GM20431 (cell line): ENCODE data around the gene CYP2F1.
"Not testable (repeated sequence)": the region's sequence is repeated elsewhere in the genome, so short reads cannot be mapped to it uniquely, and the experiment has no call there.

Source experiments
- in situ Hi-C: fragments of 300-500 bp; cut with MseI, MboI; formaldehyde crosslinking; loops from one replicate; pipeline ENCODE4 v1.15.0; 2020; ENCODE audit warnings: low sequenced_read_pairs; ENCODE audit not compliant: unreplicated experiment

Gene CYP2F1

DNA sequence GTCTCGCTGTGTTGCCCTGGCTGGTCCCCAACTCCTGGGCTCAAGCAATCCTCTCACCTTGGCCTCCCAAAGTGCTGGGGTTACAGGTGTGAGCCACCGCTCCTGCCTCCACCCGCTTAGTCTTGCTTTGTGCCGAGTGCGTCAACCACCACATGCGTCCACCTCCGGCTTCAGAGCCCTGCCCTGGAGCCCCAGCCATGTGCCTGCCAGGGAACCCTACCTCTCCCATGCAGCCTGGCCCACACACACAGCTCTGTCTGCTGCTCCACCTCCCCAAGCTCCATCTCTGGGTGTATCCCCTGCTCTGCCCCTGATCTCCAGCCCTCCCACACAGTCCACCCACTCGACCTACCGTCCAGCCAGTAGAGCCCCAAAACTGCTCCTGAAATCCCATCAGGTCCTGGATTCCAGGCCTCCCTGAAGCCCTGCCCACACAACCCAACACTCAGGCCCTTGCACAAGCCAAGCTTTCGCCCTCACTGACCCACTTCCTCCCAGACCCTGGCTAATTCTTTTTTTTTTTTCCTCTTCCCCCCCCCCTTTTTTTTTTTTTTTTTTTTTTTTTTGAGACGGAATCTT is 9.6 kb downstream of the CYP2F1 start:
- in situ Hi-C loops: no loop called here

DNA sequence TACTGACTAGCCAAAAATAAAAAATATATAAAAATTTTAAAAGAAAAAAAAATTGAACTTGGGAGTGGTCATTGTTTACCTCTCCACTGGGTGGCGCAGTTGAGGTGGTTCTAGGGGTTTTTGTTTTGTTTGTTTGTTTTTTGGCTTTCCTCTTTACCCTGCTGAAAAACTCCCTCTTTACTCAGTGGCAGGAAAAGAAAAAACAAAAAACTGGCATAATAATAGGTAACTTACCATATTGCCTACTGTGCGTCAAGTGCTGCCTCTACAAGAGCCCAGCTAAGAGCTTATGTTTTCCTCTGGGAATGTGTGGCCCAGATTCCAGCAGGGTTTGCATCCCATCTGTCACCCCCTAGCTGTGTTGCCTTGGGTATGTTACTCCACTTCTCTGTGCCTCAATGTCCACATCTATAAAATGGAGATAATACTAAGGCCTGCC is 12.6 kb downstream of the CYP2F1 start:
- in situ Hi-C loops: not testable (repeated sequence)

DNA sequence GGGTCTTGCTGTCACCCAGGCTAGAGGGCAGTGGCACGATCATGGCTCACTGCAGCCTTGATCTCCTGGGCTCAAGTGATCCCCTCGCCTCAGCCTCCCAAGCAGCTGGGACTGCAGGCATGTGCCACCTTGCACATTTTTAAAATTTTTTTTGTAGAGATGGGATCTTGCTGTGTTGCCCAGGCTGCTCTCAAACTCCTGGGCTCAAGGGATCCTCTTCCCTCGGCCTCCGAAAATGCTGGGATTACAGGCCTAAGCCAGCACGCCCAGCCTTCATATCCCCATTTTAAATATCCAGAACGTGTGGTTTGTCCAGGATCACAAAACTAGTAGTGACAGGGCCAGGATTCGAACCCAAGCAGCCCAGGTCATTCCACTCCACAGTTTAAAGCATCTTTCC is 13.1 kb downstream of the CYP2F1 start:
- in situ Hi-C loops: not testable (repeated sequence)

DNA sequence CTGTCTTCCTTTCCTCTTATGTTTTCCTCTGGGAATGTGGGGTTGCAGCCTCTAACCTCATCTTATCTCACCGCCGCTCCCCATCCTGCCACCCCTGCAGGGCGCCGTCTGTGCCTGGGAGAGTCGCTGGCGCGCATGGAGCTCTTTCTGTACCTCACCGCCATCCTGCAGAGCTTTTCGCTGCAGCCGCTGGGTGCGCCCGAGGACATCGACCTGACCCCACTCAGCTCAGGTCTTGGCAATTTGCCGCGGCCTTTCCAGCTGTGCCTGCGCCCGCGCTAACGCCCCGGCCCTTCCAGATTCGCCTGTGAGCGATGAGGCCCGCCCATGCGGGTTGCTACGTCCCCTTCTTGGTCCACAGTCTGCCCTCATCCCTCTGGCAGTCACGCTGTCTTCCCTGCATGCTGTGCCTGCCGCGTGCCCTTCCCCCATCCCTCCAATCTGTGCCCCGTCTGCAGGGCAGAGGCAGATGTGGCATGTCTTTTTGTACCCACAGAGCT is 13.6 kb downstream of the CYP2F1 start:
- in situ Hi-C loops: not testable (repeated sequence)

DNA sequence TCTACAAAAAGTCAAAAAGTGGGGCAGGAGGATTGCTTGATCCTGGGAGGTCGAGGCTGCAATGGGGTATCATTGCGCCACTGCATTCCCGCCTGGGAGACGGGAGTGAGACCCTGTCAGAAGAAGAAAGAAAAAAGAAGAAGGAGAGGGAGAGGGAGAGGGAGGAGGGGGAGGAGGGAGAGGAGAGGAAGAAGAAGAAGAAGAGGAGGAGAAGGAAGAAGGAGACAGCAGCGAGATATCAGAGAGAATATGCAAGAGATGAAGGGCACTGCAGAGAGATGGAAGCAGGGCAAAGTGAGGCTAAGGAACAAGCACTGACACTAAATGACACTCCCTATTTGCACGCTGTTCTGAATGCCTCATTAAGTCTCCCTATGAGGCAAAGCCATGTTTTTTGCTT is 14.5 kb downstream of the CYP2F1 start:
- in situ Hi-C loops: no loop called here

DNA sequence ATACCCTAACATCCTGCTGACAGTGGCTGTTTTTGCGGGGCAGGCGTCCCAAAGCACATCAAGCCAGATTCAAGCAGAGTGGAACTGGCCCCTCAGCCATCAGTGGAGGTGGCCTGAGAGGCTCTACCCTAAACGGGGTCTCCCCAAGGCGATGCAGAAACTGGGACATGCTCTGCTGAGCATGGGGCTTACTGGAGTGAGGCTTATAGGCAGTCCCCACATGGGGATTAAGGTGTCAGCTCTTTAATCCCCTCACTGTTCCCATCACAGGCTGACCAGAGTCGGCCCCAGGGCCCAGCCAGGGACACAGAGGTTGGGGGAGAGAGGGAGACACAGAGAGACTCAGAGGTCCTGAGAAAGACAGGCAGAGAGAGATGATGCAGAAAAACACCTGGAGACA is 17.0 kb downstream of the CYP2F1 start:
- in situ Hi-C loops: no loop called here

DNA sequence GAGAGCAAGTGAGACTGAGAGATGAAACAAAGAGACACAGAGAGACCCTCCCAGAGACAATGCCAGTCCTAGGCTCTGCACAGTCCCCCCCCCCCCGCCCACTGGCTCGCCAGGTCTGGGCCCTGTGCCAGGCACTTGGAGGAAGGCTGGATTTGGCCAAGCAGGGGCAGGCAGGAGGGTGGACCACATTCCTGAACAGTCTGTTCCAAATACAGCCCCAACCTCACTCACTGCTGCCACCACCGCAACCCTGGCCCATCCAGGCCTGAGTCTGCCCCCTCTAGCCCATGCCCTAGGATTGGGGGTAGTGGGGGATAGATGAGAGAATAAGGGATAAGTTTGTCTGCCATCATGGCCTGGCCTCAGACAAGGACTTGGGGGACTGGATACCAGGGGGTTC is 19.0 kb downstream of the CYP2F1 start:
- in situ Hi-C loops: no loop called here

DNA sequence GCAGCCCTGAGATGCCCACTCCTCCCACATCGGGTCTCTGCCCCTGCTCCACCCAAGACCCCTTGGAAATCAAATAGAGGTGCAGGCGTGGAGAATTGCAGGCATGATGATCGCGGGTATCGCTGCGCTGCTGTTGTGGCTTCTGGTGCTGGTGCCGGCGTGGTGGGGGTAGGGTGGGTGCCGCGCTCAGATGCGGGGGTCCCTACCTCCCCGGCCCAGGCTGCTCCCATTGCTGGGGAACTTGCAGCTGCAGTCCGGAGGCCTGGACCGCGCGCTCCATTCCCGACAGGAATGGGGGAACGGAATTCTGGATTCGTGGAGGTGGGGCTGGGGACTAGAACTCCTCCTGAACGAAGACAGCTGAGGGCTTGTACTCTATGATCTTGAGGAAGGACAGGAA is 20.4 kb downstream of the CYP2F1 start:
- in situ Hi-C loops: no loop called here

DNA sequence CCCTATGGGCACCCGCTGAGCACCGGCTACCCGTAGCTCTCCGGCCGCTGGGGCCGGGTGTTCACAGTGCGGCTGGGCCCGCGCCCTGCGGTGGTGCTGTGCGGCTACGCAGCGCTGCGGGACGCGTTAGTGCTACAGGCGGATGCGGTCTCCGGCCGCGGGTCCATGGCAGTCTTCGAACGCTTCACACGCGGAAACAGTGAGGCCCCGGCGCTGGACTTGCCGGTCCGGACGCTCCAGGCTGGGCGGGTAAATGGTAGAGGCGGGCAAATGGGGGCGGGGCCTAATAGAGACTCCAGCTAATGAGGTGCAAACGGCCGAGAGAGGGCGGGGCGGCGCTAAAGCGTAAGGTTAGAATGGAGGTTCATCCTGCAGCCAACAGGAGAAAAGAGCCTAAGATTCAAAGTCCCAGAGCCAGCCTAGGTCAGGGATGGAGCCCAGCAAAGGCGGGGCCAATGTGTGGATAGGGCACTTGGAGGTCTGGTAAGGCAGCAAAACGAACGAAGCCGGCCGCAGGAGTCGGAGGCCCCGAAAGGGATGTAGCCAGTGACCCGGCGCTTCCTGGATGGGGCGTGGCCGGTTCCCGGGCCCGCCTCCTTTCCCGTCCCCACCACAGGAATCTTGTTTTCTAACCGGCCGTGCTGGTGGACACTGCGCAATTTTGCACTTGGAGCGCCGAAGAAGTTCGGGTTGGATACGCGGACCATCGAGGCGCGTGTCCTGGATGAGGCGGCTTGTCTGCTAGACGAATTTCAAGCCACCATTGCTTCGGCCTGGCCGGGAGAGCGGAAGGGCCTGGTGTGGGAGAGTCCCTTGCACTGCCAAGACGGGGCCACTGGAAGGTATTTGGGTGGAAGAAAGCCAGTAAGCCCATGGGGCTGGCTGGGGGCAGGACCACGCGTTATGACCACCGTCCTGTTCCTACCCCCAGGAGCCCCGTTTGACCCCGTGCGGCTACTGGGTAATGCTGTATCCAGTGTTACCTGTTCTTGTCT is 21.5 kb downstream of the CYP2F1 start:
- in situ Hi-C loops: not testable (repeated sequence)

DNA sequence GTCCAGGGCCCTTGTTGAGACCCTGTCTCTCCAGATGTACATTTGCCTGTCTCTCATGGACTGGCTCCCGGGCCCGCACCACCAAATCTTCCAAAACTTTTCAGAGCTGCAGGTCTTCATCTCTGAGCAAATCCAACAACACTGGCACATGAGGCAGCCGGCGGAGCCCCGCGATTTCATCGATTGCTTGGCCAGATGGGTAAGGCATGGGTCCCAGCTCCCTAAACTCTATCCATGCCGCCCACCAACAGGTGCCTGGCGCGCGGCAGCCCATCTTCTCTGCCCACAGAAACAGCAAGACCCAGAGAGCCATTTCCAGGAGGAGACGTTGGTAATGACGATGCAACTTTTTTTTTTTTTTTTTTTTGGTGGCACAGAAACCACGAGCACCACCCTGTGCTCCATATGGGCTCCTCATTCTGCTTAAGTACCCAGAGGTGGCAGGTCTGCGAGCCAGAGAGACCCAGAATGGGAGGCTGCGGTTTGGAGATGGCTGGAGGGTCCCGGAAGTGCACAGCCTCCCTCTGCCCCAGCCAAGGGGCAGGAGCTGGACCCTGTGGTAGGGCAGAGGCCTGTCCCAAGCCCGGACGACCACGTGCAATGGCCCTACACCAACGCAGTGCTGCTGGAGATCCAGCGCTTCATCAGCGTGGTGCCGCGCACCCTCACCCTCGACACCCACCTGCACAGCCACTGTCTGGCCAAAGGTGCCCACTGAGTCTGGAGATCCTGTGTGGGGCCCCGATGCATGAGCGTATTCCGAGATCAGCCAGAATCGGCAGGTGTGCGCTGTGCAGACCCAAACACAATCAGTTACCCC is 22.6 kb downstream of the CYP2F1 start:
- in situ Hi-C loops: no loop called here

DNA sequence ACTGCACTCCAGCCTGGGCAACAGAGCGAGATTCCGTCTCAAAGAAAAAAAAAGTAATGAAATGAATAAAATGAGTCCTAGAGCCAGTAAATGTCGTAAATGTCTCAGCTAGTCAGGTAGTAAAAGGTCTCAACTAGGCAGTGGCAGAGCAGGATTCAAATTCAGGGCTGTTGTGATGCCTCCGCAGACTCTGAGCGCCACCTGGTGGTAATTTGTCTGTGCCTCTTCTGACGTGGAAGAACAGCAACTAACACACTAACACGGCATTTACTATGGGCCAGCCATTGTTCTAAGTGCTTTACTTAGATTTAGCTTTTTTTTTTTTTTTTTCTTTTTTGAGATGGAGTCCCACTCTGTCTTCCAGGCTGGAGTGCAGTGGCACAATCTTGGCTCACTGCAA is 30.2 kb downstream of the CYP2F1 start:
- in situ Hi-C loops: no loop called here

DNA sequence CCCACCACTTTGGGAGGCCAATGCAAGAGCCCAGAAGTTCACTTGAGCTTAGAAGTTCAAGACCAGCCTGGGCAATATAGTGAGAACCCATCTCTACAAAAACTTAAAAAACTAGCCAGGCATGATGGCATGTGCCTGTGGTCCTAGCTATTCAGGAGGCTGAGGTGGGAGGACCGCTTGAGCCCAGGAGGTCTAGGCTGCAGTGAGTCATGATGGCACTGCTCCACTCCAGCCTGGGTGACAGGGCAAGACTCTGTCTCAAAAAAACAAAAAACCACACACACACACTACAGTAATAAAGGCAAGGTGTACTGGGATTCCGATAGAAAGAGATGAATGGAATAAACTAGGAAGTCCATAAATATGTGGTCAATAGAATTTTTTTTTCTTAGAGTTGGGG is 35.6 kb downstream of the CYP2F1 start:
- in situ Hi-C loops: no loop called here

DNA sequence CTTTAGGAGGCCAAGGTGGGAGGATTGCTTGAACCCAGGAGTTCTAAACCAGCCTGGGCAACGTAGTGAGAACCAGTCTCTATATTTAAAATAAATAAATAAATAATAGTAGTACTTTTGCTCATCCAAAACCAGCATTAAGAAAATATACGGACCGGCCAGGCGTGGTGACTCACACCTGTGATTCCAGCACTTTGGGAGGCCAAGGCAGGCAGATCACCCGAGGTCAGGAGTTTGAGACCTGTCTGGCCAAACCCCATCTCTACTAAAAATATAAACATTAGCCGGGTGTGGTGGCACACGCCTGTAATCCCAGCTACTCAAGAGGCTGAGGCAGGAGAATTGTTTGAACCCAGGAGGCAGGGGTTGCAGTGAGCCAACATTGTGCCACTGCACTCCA is 36.8 kb downstream of the CYP2F1 start:
- in situ Hi-C loops: not testable (repeated sequence)

DNA sequence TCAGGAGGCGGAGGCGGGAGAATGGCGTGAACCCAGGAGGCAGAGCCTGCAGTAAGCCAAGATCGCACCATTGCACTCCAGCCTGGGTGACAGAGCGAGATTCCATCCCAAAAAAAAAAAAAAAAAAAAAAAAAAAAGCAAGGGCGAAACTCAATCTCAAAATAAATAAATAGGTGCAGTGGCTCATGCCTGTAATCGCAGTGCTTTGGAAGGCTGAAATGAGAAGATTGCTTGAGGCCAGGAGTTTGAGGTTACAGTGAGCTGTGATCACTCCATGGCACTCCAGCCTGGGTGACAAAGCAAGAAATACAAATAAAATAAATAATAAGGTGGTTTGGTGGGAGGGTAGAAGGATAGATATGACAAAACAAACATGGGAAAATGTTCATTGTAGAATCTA is 39.8 kb downstream of the CYP2F1 start:
- in situ Hi-C loops: no loop called here

DNA sequence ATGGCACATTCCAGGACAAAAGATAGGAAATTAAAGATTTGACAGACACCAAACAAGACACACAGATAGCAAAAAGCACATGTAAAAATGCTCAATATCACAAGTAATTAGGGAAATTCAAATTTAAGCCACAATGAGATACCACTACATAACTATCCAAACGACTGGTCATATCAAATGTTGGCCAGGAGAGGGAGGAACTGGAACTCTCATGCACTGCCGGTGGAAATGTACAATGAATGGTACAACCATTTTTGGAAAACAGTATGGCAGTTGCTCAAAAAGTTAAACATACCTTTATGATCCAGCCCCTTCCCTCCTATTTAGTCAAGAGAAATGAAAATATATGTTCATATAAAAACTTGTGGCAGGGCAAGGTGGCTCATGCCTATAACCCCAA is 42.0 kb downstream of the CYP2F1 start:
- in situ Hi-C loops: no loop called here

DNA sequence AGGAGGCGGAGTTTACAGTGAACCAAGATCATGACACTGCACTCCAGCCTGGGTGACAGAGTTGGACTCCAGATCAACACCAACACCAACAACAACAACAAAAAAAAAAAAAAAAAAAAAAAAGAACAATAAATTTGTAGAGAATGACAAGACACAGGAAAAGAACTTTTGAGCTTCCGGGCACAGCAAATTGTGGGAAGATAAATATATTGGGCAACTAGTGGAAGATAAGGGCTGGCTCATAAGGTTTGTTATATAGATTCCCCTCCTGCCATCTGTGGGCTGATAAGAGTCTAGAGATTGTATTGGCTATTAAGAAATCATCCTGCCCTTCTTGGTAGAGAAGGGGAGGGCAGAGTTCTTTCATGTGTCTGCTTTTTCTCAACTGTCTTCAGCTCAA is 45.6 kb downstream of the CYP2F1 start:
- in situ Hi-C loops: no loop called here

DNA sequence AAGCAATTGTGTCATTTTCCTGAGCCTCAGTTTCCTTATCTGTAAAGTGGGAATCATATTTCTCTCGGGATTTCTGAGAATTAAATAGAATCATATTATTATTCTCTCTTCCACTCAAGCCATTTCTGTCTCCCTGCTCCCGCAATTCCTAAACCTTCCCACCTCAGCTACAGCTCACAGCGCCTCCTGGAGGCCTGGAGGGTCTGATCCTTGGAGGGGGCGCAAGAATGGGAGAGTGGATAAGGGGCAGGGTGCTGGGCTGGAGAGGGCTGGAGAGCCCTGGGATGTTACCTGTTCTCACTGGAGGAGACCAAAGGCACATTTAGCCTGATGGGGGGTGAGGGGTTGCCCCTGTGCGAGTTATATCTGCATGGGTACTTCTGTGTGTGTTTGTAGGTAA is 47.7 kb downstream of the CYP2F1 start:
- in situ Hi-C loops: no loop called here

DNA sequence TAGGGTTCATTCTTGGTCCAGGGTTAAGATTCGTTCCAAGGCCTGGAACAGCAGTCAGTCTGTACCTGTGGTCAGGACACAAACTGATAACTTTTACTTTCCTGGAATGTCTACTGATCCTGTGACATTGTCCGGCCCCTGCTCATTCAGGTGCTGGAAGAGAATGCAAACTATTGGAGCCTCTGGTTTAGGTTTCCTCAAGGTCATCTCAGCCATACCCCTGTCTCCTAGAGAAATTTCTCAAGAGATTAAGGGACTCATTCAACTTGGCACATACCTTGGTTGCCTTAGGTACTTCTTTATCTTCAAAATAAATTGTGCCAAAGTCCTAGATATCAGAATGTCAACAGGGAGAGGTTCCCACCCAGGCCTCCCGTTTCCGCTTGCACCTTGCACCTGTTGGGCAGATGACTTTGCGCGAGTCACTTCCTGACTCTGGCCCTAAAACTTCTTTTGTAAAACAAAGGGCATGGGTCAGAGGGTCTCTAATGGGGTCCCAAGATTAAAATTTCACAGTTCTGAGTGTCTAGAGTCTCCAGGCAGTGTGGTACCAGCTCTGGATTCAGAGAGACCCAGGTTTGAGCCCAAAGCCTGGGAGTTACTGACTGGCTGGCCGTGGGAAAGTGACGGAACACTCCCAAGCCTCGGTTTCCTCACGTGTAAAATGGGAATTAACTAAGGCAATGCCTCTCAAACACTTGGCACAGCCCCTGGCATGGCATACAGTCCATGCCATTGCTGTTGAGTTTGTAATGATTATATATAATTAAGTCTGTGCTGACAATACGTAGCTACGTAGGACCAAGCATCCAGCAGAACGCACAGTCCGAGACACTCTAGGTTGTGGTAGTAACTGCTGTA is 52.9 kb downstream of the CYP2F1 start:
- in situ Hi-C loops: no loop called here

DNA sequence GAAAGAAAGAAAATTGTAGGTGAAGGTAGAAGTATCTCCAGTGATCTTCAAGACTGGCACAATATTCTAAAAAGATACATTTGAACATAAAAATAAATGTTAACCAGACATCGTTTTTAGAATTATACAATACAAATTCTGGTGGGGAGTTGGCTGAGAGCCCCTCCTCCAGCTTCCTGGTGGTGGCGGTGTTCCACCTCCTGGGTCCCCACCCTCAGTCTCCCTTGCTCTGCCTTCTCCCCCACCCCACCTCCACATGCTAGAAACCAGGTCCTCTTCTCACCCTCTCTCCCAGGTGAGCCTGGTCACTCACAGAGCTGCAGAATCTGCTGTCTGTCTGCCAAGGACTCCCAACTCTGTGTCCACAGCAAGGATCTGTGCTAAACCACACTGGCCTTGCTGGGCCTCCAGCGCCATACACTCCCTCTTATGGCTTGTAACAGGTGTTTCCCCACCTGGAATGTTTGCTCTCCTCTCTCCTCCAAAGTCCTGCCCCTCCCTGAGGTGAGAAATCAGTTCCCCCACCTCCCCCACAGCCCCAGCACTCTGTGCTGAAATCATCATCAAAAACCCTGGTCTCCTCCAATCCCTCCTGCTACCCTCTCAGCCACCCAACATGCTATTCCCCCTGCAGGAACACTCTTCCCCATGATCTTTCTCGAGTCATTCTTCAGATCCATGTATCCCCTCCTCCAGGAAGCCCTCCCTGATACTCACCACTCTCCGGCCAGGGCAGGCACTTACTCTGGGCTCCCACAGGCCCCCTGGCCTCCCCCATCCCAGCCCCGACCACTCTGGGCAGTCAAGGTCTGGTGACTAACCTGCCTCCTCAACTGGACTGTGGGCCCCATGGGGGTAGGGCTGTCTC is 58.3 kb downstream of the CYP2F1 start:
- in situ Hi-C loops: no loop called here
